ENCODE data around the gene CD9.
"Not testable (repeated sequence)": the region's sequence is repeated elsewhere in the genome, so short reads cannot be mapped to it uniquely, and the experiment has no call there.

The CD9 gene

GRCh38 chr12:6199531-6200255, 507 bp upstream of the CD9 start:
- DNase-seq, result no peak

DNA sequence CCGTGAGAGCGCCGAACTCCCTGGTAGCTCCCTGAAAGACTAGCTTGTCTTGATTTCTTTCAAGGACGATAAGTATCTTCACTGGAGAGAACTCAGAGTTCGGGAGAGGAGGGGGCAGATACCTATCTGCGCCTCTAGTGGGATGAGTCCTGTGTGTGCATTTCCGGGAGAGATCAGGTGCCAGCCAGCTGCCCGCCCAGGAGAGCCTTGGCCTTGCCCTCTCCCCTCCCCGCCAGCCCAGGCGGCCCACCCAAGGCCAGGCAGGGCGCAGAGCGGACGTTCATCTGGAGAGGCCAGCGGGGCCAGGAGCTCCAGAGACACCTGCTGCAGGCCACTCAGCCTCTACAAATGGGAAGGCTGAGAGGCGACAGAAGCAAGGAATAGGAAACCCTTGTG, 1.0 kb downstream of the CD9 start:
- DNase-seq, result no peak

DNA sequence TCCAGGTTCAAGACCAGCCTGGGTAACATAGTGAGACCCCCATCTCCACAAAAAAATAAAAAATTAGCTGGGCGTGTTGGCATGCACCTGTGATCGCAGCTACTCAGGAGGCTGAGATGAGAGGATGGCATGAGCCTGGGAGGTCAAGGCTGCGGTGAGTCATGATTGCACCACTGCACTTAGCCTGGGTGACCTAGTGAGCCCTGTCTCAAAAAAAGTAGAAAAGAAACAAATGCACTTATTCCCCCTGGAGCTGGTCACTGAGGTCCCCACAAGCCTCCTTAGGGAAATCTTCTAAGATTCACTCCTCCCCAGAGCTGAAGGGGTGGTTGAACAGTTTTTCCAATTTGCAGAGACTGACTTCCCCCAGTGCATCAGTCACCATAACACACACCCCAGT, 1.6 kb downstream of the CD9 start:
- DNase-seq, result no peak

DNA sequence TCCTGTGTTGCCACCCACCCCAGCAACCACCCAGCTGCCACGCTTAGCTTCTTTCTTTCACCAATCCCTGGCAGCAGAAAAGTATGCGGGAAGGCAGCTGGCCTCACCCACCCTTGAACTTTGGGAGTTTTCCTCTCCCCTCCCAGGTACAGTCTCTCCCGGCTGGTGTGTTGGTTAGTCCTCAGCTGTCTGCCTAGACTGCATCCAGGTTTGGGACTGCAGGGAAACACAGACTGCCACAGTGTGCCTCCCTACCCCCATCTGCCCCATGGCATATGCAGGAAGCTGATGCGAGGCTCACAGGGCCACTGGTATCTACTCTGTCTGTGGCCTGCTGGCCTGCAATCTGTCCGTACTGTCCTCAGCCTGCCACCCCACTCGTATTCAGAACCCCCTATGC, 2.1 kb downstream of the CD9 start:
- no peak for DNase-seq

DNA sequence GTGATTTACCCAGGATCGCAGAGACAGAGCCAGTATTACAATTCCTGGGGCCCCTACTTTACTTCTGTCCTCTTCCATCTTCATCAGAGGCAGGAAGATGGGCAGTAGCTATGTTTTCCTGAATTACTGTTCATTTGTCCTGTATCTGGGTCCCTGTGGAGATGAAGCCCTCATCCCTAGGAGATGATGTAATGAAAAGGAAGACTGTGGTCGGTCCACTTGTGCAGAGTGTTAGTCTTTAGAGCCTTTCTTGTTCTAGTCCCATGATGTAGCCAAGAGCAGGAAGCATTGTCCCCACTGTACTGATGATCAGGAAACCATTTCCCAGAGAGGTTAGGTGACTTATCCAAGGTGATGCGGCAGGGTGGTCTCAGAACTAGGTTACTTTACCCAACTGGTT, 2.6 kb downstream of the CD9 start:
- DNase-seq, result no peak

GRCh38 chr12:6203601-6204000, 3.4 kb downstream of the CD9 start:
- DNase-seq, result no peak

- peak; percentile 32 for DNase-seq
These were observed 4.4 kb downstream of the CD9 start for GRCh38 chr12:6204533-6205143.

DNA sequence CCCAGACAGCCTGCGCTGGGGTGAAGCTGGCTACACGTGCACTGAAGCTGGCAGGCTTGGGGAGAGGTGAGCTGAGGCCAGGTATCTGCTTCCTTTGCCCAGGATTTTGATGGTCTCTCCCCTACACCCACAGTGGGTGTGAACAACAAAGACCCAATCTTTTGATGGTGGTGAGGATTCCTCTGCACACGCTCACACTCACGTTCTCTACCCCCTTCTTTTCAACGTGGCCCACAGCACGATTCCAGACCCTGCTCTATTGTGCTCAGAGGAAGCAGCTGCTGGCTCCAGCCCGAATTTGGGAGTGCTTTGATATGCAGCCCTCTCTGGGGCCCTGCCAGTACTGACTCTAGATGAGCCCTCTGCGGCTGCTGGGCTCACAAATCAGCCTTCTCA, 4.9 kb downstream of the CD9 start:
- no peak for DNase-seq

DNA sequence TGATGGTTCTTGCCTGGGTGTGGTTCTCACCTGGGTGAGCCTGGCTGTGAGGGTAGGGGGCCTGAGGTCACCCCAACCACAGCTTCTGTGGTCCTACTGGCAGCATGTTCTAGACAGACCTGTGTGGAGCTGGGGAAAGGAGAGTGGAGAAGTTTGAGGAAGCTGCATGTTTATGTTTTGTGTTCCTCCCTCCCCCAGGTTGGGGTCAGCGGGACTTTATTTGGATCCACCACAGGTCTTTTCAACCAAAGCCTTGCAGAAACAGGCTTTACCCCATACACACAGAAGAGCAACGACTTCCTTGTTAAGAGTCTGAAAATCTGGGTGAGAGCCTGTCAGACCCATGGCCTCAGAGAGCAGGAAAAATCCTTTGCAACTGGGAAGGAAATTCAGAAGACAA, 5.6 kb downstream of the CD9 start:
- no peak for DNase-seq

DNA sequence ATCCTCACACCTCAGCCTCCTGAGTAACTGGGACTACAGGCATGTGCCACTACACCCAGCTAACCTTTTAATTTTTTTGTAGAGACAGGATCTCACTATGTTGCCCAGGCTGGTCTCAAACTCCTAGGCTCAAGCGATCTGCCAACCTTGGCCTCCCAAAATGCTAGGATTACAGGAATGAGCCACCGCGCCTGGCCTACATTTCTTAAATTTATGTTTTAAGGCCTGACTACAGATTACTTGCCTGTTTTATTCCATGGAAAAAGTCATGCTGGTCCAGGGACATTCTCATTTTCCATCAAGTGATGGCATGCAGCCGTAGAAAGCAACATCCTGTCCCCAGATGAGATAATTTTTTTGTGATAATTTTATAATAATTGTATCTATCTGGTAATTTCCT, 6.1 kb downstream of the CD9 start:
- no peak for DNase-seq

DNA sequence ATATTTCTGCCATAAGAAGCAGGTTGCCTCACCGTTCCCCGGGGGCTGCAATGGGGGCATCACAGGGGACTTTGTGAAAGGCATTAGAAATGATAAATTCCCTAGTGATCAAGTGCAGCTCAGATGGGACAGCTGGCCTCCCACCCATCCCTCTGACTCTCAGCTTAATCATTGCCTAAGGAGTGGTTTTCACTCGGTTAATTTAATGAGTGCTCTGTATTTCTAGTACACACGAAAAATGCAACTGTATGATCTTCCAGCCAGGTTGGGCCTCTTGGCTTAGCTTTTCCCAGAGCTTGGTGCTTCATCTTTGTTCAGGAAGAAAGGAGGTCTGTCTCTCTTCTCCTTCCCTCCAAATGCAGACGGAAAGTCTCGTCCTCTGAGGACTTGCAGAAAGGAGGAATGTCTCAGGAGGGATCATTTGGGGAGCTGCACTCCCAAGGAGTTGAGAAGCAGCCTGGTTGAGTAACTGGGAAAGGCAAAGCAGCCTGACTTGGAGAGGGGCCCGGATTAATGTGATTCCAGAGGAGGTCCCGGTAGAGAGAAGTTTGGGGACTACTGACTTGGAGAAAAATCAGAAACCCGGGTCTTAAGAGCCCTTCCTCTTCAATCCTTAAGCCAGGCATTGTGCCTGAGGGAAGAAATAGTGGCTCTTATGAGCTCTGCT, 7.2 kb downstream of the CD9 start:
- no peak for DNase-seq

DNA sequence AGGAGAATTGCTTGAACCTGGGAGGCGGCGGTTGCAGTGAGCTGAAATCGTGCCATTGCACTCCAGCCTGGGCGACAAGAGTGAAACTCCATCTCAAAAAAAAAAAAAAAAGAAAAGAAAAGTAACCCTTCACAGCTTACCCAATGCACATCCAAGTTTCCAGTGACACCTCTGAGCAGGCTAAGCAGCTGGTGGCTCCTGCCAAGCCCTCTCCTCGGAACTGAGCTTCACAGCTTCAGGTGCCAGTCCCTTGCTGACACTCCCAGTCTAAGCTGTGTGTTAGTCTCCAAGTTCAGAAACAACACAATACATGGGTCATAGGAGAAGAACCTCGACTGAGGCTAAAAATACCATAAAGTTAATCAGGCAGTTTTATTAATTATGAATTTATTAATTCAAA, 7.9 kb downstream of the CD9 start:
- no peak for DNase-seq

GRCh38 chr12:6209428-6209827, 9.2 kb downstream of the CD9 start:
- DNase-seq, result not testable (repeated sequence)

GRCh38 chr12:6211421-6211869, 11.2 kb downstream of the CD9 start:
- no peak for DNase-seq

- DNase-seq, result no peak
These were observed 11.9 kb downstream of the CD9 start for GRCh38 chr12:6212086-6212485.

DNA sequence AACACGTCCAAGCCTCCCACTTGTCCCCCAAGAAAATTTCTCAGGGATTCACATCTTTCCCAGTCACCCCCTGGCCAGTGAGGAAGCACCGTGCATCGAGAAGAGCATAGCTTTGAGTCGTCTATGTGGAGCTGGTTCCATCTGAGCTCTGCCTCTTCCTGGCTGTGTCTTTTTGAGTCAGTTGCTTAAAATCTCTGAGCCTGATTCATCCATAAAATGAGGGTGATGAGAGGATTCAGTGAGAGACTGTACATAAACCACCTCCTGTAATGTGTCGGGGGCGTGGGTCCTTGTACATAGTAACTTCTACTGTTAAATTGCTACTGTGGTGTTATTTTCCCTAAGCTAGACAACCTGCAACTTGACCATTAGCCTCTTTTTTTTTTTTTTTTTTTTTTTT, 13.8 kb downstream of the CD9 start:
- no peak for DNase-seq

DNA sequence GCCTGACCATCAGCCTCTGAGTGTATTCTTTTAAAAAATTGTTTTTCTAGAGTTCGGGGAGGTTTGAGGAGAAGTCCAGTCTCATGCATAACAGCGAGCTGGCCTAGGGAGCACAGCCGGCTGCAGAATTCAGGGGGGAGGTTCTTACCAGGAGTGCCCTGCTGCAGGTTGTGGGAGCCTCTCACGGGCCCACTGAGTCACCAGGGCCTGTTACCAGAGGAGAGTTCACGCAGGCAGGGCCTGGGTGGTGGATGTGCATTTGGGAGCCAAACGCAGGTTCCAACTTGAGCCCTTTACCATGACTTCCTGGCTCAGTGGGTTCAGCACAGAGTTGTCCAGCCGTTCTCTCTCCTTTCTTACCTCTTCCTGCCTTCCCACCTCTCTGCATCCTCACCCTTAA, 14.4 kb downstream of the CD9 start:
- no peak for DNase-seq

DNA sequence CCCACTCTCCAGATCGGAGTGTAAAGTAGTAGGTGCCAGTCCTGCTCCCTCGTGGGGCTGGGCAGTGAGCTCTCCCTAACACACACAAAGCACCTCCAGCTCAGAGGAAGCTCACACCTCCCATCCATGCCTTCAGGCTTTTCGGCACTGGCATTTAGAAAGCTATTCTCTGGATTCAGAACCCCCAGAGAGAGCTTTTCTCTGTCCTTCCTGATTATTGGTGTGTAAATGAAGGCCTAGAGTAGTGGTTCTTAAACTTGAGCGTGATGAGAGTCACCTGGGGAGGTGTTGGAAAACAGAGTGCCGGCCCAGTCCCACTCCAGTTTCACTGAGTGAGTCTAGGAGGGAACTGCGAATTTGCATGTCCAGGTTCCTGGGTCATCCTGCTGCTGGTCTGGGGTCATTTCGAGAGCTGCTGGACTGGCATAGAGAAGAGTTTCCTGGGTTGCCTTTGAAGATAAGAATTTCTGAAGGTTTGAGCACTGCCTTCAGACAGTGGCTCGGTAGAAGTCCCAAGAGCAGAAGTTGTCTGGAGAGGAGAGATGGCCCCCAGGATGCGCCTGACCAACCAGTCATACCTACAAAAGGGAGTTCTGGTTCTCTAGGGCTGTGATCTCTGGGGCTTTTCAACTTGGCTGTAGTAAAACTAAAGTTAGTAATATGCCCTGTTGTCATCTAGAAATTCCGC, 15.1 kb downstream of the CD9 start:
- no peak for DNase-seq

DNA sequence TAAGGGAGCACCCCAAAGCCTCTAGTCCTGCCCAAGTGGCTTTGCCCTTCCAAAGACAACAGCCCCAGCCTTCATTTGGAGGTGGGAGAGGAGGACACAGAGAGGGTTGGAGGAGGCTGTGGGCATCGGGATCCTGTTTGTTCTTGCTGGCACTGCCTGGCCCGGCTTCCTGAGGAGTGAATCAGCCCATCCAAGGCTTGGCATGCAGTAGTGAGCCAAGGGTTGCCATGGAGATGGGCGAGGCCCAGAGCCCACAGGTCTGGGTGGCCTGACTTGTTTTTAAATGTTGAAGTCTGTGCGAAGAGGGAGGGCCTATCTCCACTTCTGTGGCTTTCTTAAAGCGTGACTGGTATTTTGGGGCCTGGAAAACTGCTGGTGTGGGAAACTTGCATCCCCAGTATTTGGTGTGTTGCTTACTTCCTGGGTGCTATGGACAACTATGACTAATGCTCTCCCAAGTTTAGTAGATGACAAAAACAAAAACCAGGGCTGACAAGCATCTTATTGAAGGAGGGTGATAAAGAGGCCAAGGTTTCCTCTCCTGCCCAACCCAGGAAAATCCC, 15.8 kb downstream of the CD9 start:
- no peak for DNase-seq

DNA sequence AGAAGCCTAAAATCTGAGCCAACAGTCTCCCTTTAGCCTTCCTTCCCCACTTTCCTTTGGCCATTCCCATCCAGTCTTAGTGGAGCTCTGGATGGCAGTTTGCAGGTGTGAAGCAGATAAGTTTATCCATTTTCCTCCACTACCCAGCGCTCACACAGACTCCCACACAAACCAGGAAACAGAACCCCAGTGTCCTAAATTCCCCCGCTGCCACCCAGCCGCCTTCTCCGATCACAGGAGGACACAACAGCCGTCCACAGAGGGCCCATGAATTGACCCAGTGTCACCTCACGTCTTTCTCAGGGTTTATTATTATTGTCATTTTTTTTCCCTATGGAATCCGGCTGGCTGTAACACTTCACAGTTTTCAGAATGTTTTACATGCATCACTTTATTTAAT, 16.4 kb downstream of the CD9 start:
- no peak for DNase-seq

DNA sequence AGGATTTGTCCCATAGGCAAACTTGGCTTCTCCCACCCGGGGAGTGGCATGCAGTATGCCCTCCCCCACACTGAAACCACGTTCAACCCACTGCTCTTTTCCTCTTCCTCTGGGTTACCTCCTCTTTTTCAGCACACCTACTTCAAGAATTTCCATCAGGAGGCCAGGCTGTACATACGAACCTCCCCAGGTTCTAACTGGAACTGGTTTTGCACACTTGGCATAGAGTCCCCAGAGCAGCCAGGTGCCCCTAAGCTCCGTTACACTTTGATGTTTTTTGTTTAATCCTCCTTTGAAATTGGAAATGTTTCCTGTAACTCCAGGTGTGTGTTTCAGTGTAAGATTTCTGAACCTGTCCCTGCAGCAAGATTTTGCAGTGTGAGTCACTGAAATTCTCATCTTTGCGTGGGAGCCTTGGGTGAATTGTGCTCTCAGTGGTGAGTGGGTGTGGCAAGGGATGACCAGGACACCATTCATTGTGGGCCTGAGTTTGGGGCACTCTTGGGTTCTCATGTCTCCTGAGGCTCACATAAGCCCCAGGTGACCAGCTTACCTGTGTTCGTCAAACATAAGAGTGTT, 18.2 kb downstream of the CD9 start:
- no peak for DNase-seq

GRCh38 chr12:6219980-6220379, 19.8 kb downstream of the CD9 start:
- no peak for DNase-seq

GRCh38 chr12:6221146-6221545, 20.9 kb downstream of the CD9 start:
- DNase-seq, result no peak

Data from OCI-M1 (cell line).